GM19372 (cell line): ENCODE results near the gene ZDHHC20.
A peak's percentile ranks its signal among the peaks of the same experiment; 100 is the strongest.

Source experiments
- ATAC-seq: cut with Tn5 transposase; IDR thresholded peaks from one replicate; pipeline ENCODE4 v1.9.1; 2021; ENCODE audit warnings: mild to moderate bottlenecking, low read depth, moderate library complexity; ENCODE audit not compliant: unreplicated experiment

The ZDHHC20 gene

GRCh38 chr13:21330126-21330861, 128.8 kb downstream of the ZDHHC20 start:
- ATAC-seq, result peak; percentile 78

- ATAC-seq, result no peak
Observed at GRCh38 chr13:21328836-21329477, 130.1 kb downstream of the ZDHHC20 start.

GRCh38 chr13:21328201-21328600, 130.9 kb downstream of the ZDHHC20 start:
- ATAC-seq, result no peak

- ATAC-seq, result no peak
Observed at GRCh38 chr13:21326155-21327031, 132.7 kb downstream of the ZDHHC20 start.

- ATAC-seq, result no peak
Observed at GRCh38 chr13:21324803-21325202, 134.3 kb downstream of the ZDHHC20 start.

GRCh38 chr13:21322988-21323387, 136.1 kb downstream of the ZDHHC20 start:
- ATAC-seq, result no peak
